Fibroblast of lung (primary cell): Measurements from ENCODE around the gene TMEM60.

Source experiments
- EZH2 ChIP-seq: IDR thresholded peaks from 2 replicates; pipeline ENCODE4 v1.5.1; 2012; ENCODE audit warnings: low read length, control low read depth, mild to moderate bottlenecking; ENCODE audit errors: missing control alignments
- TF ChIP-seq, protein P1 (sequence below), 2 donors: IDR thresholded peaks in 1 of 2; conservative IDR thresholded peaks in 1 of 2; 1 replicate in 1 of 2; 2 replicates in 1 of 2; pipeline ENCODE4 v1.5.1; 2011 to 2012; ENCODE audit warnings: low read length in 2 of 2, control low read depth in 1 of 2, inconsistent platforms in 1 of 2, low read depth in 1 of 2, mild to moderate bottlenecking in 1 of 2

DNA sequence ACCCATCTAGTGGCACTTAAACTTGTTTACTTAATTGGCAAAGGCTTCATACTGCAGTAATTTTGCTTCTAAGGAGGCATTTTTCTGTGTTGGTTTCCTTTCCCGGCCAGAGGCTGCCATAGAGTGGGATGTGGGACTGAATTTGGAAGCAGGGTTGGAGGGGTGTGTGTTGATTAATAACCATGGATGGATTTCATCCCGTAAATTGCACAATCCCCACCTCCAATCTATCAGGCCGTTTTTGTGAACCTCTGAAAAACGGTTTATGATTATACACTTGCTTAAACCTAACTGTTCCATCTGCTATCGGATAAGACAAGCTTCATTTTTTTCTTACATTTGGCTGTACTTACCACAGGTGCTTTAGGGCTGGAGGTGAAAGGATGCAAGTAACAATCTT lies 1.3 kb downstream of the TMEM60 start:
- TF ChIP-seq, protein P1, sequence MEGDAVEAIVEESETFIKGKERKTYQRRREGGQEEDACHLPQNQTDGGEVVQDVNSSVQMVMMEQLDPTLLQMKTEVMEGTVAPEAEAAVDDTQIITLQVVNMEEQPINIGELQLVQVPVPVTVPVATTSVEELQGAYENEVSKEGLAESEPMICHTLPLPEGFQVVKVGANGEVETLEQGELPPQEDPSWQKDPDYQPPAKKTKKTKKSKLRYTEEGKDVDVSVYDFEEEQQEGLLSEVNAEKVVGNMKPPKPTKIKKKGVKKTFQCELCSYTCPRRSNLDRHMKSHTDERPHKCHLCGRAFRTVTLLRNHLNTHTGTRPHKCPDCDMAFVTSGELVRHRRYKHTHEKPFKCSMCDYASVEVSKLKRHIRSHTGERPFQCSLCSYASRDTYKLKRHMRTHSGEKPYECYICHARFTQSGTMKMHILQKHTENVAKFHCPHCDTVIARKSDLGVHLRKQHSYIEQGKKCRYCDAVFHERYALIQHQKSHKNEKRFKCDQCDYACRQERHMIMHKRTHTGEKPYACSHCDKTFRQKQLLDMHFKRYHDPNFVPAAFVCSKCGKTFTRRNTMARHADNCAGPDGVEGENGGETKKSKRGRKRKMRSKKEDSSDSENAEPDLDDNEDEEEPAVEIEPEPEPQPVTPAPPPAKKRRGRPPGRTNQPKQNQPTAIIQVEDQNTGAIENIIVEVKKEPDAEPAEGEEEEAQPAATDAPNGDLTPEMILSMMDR (conservative IDR thresholded peaks at IDR 0.05 in 1 of 2, IDR thresholded peaks at IDR 0.05 in 1 of 2; ENCODE audit: low read depth in 1 of 2, low read length in 2 of 2), result no peak
- TF ChIP-seq EZH2, result no peak
